Measurements from ENCODE around the gene COG5.

DNA sequence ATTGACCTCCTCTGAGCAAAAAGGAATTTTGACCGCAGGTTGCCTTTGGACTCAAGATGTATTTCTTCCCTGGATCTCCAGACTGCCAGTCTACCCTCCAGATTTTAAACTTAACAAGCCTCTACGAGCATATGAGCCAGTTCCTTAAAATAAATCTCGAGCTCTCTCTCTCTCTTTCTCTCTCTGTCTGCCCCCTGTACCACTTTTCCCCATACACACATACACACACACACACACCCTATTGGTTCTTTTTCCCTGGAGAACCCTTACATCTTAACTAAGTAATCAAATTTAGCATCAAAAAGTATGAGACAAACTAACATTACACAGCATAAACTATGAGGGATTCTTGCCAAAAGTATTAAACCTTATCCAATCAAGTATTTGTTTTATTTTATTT, 27.7 kb upstream of the COG5 start:
- TF ChIP-seq, protein P1, sequence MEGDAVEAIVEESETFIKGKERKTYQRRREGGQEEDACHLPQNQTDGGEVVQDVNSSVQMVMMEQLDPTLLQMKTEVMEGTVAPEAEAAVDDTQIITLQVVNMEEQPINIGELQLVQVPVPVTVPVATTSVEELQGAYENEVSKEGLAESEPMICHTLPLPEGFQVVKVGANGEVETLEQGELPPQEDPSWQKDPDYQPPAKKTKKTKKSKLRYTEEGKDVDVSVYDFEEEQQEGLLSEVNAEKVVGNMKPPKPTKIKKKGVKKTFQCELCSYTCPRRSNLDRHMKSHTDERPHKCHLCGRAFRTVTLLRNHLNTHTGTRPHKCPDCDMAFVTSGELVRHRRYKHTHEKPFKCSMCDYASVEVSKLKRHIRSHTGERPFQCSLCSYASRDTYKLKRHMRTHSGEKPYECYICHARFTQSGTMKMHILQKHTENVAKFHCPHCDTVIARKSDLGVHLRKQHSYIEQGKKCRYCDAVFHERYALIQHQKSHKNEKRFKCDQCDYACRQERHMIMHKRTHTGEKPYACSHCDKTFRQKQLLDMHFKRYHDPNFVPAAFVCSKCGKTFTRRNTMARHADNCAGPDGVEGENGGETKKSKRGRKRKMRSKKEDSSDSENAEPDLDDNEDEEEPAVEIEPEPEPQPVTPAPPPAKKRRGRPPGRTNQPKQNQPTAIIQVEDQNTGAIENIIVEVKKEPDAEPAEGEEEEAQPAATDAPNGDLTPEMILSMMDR (IDR thresholded peaks at IDR 0.05; ENCODE audit: insufficient read depth, low read length): no peak
- TF ChIP-seq POLR2AphosphoS5 (IDR thresholded peaks at IDR 0.05; ENCODE audit: low read depth) (no peak), GABPA (IDR thresholded peaks at IDR 0.05; ENCODE audit: low read depth) (no peak)
